GM23338 (cell line): ENCODE data around the gene KIRREL3. TPM values are rescaled to one million over a fixed set of nuclear protein-coding genes. Genes with fewer than 3 reads are reported as not detected.

Source experiments
- ATAC-seq: fragments of 200-7000 bp; cut with Tn5 transposase; 3 replicates; pipeline ENCODE4 v1.9.1; 2020
- DNase-seq: peaks from one replicate; pipeline ENCODE4 v3.0.0-alpha.2; 2015; ENCODE audit warnings: low spot score
- H2AFZ ChIP-seq: fragments of 200-600 bp; sonication (generic); 2 replicates; pipeline ENCODE4 v1.8.0; 2016; ENCODE audit warnings: antibody characterized with exemption, mild to moderate bottlenecking, moderate library complexity
- H3F3A ChIP-seq: fragments of 200-600 bp; sonication (generic); replicated peaks from 2 replicates; pipeline ENCODE4 v1.8.0; 2017; ENCODE audit warnings: antibody characterized with exemption, mixed run types, low read depth
- H3K27ac ChIP-seq: fragments of 200-600 bp; sonication (generic); 2 replicates; pipeline ENCODE4 v1.6.1; 2016; ENCODE audit warnings: low read depth
- H3K27me3 ChIP-seq: fragments of 200-600 bp; sonication (generic); 2 replicates; pipeline ENCODE4 v1.8.0; 2016; ENCODE audit warnings: mild to moderate bottlenecking, mixed run types, moderate library complexity; ENCODE audit not compliant: insufficient read depth
- H3K36me3 ChIP-seq: fragments of 200-600 bp; sonication (generic); 2 replicates; pipeline ENCODE4 v1.8.0; 2016; ENCODE audit warnings: mild to moderate bottlenecking; ENCODE audit not compliant: insufficient read depth
- H3K4me1 ChIP-seq: fragments of 200-600 bp; sonication (generic); 2 replicates; pipeline ENCODE4 v1.8.0; 2016; ENCODE audit warnings: mild to moderate bottlenecking, moderate library complexity; ENCODE audit not compliant: insufficient read depth
- H3K4me2 ChIP-seq: fragments of 200-600 bp; sonication (generic); 2 replicates; pipeline ENCODE4 v1.7.1; 2017; ENCODE audit warnings: mixed run types
- H3K4me3 ChIP-seq: fragments of 200-600 bp; sonication (generic); 2 replicates; pipeline ENCODE4 v1.6.1; 2016; ENCODE audit warnings: mixed run types
- H3K79me2 ChIP-seq: fragments of 200-600 bp; sonication (generic); replicated peaks from 2 replicates; pipeline ENCODE4 v1.8.0; 2017; ENCODE audit warnings: mild to moderate bottlenecking; ENCODE audit not compliant: insufficient read depth
- H3K9me2 ChIP-seq: fragments of 200-600 bp; sonication (generic); 2 replicates; pipeline ENCODE4 v1.8.0; 2017; ENCODE audit not compliant: insufficient read depth
- H4K20me1 ChIP-seq: fragments of 200-600 bp; sonication (generic); replicated peaks from 2 replicates; pipeline ENCODE4 v1.8.0; 2017; ENCODE audit warnings: mild to moderate bottlenecking; ENCODE audit not compliant: insufficient read depth
- H3K27ac Mint-ChIP-seq: 2 replicates; pipeline ENCODE4 v1.8.0; 2020; ENCODE audit warnings: inconsistent platforms, mild to moderate bottlenecking, moderate library complexity, mixed read lengths
- H3K27me3 Mint-ChIP-seq: 3 replicates; pipeline ENCODE4 v1.8.0; 2022; ENCODE audit warnings: low read depth, mild to moderate bottlenecking, moderate library complexity, mixed read lengths, inconsistent platforms; ENCODE audit not compliant: insufficient read depth, poor library complexity
- H3K36me3 Mint-ChIP-seq: 3 replicates; pipeline ENCODE4 v1.8.0; 2021; ENCODE audit warnings: low read depth, mild to moderate bottlenecking, inconsistent platforms, moderate library complexity, mixed read lengths
- H3K4me1 Mint-ChIP-seq: 3 replicates; pipeline ENCODE4 v1.8.0; 2020; ENCODE audit warnings: mild to moderate bottlenecking, inconsistent platforms, mixed read lengths
- H3K4me3 Mint-ChIP-seq: 3 replicates; pipeline ENCODE4 v1.8.0; 2021; ENCODE audit warnings: moderate library complexity, mild to moderate bottlenecking, inconsistent platforms, mixed read lengths
- H3K9me3 Mint-ChIP-seq: 3 replicates; pipeline ENCODE4 v1.8.0; 2020; ENCODE audit warnings: moderate library complexity, mild to moderate bottlenecking, inconsistent platforms, mixed read lengths
- CREB1 ChIP-seq: fragments of 250-450 bp; sonication (Bioruptor Pico); IDR thresholded peaks from 2 replicates; pipeline ENCODE4 v1.5.0; 2020; ENCODE audit warnings: low read depth, mild to moderate bottlenecking, moderate library complexity
- JUNB ChIP-seq: IDR thresholded peaks from one replicate; pipeline ENCODE4 v1.6.1; 2016; ENCODE audit warnings: antibody characterized with exemption; ENCODE audit not compliant: unreplicated experiment
- NANOG ChIP-seq: IDR thresholded peaks from 2 replicates; pipeline ENCODE4 v1.6.1; 2016; ENCODE audit warnings: antibody characterized with exemption, borderline replicate concordance
- POLR2AphosphoS5 ChIP-seq: IDR thresholded peaks from 2 replicates; pipeline ENCODE4 v1.6.1; 2016; ENCODE audit warnings: antibody characterized with exemption, low read depth
- ZNF114 ChIP-seq: fragments of 250-450 bp; sonication (Bioruptor Pico); IDR thresholded peaks from 2 replicates; pipeline ENCODE4 v1.5.0; 2020; ENCODE audit warnings: mild to moderate bottlenecking, moderate library complexity
- ZNF331 ChIP-seq: fragments of 250-450 bp; sonication (Bioruptor Pico); IDR thresholded peaks from 2 replicates; pipeline ENCODE4 v1.5.0; 2020; ENCODE audit warnings: low read depth, mild to moderate bottlenecking, moderate library complexity
- polyA plus RNA-seq: library from polyadenylated mRNA; unstranded; fragments of >200 nt; fragmentation: Nextera tagmentation; extraction: Ambion mirVana; gene quantifications from 2 replicates; pipeline ENCODE4 v1.2.1, GENCODE V29; 2016
- total RNA-seq: library from RNA; depleted of rRNA; stranded (reverse); fragments of >200 nt; shearing (Covaris generic); gene quantifications from 2 replicates; pipeline ENCODE4 v1.2.3, GENCODE V29; 2014
- TF ChIP-seq, protein P1 (sequence below): fragments of 250-450 bp; sonication (Bioruptor Pico); IDR thresholded peaks from 2 replicates; pipeline ENCODE4 v1.5.0; 2020; ENCODE audit warnings: mild to moderate bottlenecking, moderate library complexity
- TF ChIP-seq, protein P2 (sequence below), 2 experiments: fragments of 200-600 bp in 1 of 2; sonication (generic) in 1 of 2; conservative IDR thresholded peaks; 2 replicates each; pipeline versions ENCODE4 v1.5.1 to v1.6.1; 2016 to 2017; ENCODE audit warnings: antibody characterized with exemption in 2 of 2, low read depth in 2 of 2, mild to moderate bottlenecking in 2 of 2, moderate library complexity in 1 of 2
- TF ChIP-seq, protein P3 (sequence below): IDR thresholded peaks from 2 replicates; pipeline ENCODE4 v1.6.1; 2016; ENCODE audit warnings: antibody characterized with exemption

Gene KIRREL3
- total and polyA plus RNA-seq, 2 experiments from 2014 or later: 0.13 to 1.5 TPM

DNA sequence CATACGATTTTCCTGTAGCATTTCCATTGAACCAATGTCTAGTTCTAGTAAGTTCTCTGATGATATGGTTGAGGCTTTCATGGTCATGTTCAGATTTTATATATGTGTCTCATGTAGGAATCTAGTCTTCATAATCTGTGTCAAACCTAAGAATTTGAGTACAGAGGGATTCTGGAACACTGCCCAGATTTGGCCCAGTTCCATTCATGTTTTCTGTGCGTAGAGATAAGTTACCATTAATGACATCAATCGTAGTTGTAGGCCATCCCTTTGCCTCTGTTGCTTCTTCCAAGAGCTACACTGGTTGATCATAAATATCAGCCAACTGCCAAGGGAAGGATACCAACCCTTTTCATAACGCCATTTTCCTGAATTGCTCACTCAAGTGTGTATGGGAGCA is 621.8 kb downstream of the KIRREL3 start (continued):
- TF ChIP-seq, protein P1, sequence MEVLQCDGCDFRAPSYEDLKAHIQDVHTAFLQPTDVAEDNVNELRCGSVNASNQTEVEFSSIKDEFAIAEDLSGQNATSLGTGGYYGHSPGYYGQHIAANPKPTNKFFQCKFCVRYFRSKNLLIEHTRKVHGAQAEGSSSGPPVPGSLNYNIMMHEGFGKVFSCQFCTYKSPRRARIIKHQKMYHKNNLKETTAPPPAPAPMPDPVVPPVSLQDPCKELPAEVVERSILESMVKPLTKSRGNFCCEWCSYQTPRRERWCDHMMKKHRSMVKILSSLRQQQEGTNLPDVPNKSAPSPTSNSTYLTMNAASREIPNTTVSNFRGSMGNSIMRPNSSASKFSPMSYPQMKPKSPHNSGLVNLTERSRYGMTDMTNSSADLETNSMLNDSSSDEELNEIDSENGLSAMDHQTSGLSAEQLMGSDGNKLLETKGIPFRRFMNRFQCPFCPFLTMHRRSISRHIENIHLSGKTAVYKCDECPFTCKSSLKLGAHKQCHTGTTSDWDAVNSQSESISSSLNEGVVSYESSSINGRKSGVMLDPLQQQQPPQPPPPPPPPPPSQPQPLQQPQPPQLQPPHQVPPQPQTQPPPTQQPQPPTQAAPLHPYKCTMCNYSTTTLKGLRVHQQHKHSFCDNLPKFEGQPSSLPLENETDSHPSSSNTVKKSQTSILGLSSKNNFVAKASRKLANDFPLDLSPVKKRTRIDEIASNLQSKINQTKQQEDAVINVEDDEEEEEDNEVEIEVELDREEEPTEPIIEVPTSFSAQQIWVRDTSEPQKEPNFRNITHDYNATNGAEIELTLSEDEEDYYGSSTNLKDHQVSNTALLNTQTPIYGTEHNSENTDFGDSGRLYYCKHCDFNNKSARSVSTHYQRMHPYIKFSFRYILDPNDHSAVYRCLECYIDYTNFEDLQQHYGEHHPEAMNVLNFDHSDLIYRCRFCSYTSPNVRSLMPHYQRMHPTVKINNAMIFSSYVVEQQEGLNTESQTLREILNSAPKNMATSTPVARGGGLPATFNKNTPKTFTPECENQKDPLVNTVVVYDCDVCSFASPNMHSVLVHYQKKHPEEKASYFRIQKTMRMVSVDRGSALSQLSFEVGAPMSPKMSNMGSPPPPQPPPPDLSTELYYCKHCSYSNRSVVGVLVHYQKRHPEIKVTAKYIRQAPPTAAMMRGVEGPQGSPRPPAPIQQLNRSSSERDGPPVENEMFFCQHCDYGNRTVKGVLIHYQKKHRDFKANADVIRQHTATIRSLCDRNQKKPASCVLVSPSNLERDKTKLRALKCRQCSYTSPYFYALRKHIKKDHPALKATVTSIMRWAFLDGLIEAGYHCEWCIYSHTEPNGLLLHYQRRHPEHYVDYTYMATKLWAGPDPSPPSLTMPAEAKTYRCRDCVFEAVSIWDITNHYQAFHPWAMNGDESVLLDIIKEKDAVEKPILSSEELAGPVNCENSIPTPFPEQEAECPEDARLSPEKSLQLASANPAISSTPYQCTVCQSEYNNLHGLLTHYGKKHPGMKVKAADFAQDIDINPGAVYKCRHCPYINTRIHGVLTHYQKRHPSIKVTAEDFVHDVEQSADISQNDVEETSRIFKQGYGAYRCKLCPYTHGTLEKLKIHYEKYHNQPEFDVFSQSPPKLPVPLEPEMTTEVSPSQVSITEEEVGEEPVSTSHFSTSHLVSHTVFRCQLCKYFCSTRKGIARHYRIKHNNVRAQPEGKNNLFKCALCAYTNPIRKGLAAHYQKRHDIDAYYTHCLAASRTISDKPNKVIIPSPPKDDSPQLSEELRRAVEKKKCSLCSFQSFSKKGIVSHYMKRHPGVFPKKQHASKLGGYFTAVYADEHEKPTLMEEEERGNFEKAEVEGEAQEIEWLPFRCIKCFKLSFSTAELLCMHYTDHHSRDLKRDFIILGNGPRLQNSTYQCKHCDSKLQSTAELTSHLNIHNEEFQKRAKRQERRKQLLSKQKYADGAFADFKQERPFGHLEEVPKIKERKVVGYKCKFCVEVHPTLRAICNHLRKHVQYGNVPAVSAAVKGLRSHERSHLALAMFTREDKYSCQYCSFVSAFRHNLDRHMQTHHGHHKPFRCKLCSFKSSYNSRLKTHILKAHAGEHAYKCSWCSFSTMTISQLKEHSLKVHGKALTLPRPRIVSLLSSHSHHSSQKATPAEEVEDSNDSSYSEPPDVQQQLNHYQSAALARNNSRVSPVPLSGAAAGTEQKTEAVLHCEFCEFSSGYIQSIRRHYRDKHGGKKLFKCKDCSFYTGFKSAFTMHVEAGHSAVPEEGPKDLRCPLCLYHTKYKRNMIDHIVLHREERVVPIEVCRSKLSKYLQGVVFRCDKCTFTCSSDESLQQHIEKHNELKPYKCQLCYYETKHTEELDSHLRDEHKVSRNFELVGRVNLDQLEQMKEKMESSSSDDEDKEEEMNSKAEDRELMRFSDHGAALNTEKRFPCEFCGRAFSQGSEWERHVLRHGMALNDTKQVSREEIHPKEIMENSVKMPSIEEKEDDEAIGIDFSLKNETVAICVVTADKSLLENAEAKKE (CRISPR knock-in tag): no peak
- TF ChIP-seq POLR2AphosphoS5 (no peak), CREB1 (CRISPR knock-in tag) (no peak), NANOG (no peak), ZNF331 (CRISPR knock-in tag) (no peak)

DNA sequence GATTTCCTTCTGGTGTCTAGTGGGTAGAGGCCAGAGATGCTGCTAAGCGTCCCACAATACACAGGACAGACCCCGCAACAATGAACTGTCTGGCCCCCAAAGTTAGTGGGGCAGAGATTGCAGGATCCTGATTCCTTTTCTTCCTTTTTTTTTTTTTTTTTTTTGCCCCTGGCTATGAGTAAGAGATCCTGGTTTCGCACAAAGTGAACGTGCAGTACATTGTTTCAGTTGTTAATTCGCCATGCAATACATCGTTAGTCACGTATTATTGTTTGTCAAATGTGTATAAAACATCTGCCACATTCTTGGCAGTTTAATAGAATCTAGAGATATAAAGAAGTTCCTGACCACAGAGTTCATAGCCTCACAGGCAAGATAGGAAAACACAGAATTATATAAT is 624.8 kb downstream of the KIRREL3 start:
- Histone ChIP-seq H3K27ac (no peak overlapping the region), H3K36me3 (no peaks in the 10 kb centered on the region), H2AFZ (no peak overlapping the region), H4K20me1 (peaks cover 16% of the 10 kb centered on the region), H3K27me3 (no peaks in the 10 kb centered on the region), H3K4me3 (no peak overlapping the region), H3K9me2 (no peaks in the 10 kb centered on the region), H3K4me2 (no peak overlapping the region), H3F3A (no peaks in the 10 kb centered on the region), H3K79me2 (peaks cover 59% of the 10 kb centered on the region), H3K4me1 (0 out of 2 replicates have a peak, but pooled peaks cover 4% of the 10 kb centered on the region)
- peaks cover 5% of the 10 kb centered on the region for H3K27me3 Mint-ChIP-seq
- H3K4me3 Mint-ChIP-seq: no peak overlapping the region
- H3K36me3 Mint-ChIP-seq: no peaks in the 10 kb centered on the region
- H3K27ac Mint-ChIP-seq: no peak overlapping the region
- peaks cover 8% of the 10 kb centered on the region for H3K4me1 Mint-ChIP-seq
- no peaks in the 10 kb centered on the region for H3K9me3 Mint-ChIP-seq
- DNase-seq (no peak), ATAC-seq (no peak)
- TF ChIP-seq ZNF114 (CRISPR knock-in tag) (no peak), JUNB (no peak), NANOG (no peak)
- TF ChIP-seq, protein P2, sequence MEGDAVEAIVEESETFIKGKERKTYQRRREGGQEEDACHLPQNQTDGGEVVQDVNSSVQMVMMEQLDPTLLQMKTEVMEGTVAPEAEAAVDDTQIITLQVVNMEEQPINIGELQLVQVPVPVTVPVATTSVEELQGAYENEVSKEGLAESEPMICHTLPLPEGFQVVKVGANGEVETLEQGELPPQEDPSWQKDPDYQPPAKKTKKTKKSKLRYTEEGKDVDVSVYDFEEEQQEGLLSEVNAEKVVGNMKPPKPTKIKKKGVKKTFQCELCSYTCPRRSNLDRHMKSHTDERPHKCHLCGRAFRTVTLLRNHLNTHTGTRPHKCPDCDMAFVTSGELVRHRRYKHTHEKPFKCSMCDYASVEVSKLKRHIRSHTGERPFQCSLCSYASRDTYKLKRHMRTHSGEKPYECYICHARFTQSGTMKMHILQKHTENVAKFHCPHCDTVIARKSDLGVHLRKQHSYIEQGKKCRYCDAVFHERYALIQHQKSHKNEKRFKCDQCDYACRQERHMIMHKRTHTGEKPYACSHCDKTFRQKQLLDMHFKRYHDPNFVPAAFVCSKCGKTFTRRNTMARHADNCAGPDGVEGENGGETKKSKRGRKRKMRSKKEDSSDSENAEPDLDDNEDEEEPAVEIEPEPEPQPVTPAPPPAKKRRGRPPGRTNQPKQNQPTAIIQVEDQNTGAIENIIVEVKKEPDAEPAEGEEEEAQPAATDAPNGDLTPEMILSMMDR (conservative IDR thresholded peaks at IDR 0.05; ENCODE audit: low read depth in 2 of 2): no peak
- TF ChIP-seq, protein P3, sequence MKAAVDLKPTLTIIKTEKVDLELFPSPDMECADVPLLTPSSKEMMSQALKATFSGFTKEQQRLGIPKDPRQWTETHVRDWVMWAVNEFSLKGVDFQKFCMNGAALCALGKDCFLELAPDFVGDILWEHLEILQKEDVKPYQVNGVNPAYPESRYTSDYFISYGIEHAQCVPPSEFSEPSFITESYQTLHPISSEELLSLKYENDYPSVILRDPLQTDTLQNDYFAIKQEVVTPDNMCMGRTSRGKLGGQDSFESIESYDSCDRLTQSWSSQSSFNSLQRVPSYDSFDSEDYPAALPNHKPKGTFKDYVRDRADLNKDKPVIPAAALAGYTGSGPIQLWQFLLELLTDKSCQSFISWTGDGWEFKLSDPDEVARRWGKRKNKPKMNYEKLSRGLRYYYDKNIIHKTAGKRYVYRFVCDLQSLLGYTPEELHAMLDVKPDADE: no peak
